Activated CD4-positive, alpha-beta T cell treated with anti-CD3 and anti-CD28 coated beads, Interleukin-2, amount 50 U/mL, for 1 hour (primary cell): Measurements from ENCODE around the gene MRTO4.
A peak's percentile ranks its signal among the peaks of the same experiment; 100 is the strongest.
"Not testable (repeated sequence)": the region's sequence is repeated elsewhere in the genome, so short reads cannot be mapped to it uniquely, and the experiment has no call there.

Experiments used
- DNase-seq: peaks from one replicate; pipeline ENCODE4 v3.0.0-alpha.2; 2020

Gene MRTO4

GRCh38 chr1:19251305-19252196 is at the start of gene MRTO4, which contains the start of gene EMC1:
Gene MRTO4, plus strand, starts transcription at chr1:19251805. Its CDS starts 31 bp downstream, at chr1:19251836.
Gene EMC1, minus strand, starts transcription at chr1:19251524. Its CDS starts 15 bp downstream, at chr1:19251509.
- peak; percentile 87 for DNase-seq

GRCh38 chr1:19202396-19202795 is 49.2 kb upstream of the MRTO4 start:
- DNase-seq, result no peak

GRCh38 chr1:19203440-19203839 is 48.2 kb upstream of the MRTO4 start:
- no peak for DNase-seq

- no peak for DNase-seq
Observed at GRCh38 chr1:19204446-19205266, 46.9 kb upstream of the MRTO4 start.

- no peak for DNase-seq
Observed at GRCh38 chr1:19205403-19205802, 46.2 kb upstream of the MRTO4 start.

GRCh38 chr1:19205845-19206244 is 45.8 kb upstream of the MRTO4 start:
- no peak for DNase-seq

GRCh38 chr1:19206947-19207346 is 44.7 kb upstream of the MRTO4 start:
- no peak for DNase-seq

- no peak for DNase-seq
Observed at GRCh38 chr1:19208710-19209438, 42.7 kb upstream of the MRTO4 start.

- DNase-seq, result no peak
Observed at GRCh38 chr1:19209439-19209989, 42.1 kb upstream of the MRTO4 start.

- peak; percentile 97 for DNase-seq
Observed at GRCh38 chr1:19209990-19210771, 41.4 kb upstream of the MRTO4 start, which contains the start of gene UBR4. Gene UBR4, minus strand, starts transcription at chr1:19210266. Its CDS starts 18 bp downstream, at chr1:19210248.

GRCh38 chr1:19210772-19211549 is 40.6 kb upstream of the MRTO4 start:
- no peak for DNase-seq

- no peak for DNase-seq
Observed at GRCh38 chr1:19212167-19212566, 39.4 kb upstream of the MRTO4 start.

GRCh38 chr1:19213580-19213979 is 38.0 kb upstream of the MRTO4 start:
- DNase-seq, result no peak

- DNase-seq, result not testable (repeated sequence)
Observed at GRCh38 chr1:19216585-19216984, 35.0 kb upstream of the MRTO4 start.

- DNase-seq, result no peak
Observed at GRCh38 chr1:19219451-19219850, 32.2 kb upstream of the MRTO4 start.

GRCh38 chr1:19220080-19220846 is 31.3 kb upstream of the MRTO4 start:
- DNase-seq, result no peak

GRCh38 chr1:19220991-19221390 is 30.6 kb upstream of the MRTO4 start:
- no peak for DNase-seq

- DNase-seq, result no peak
Observed at GRCh38 chr1:19222573-19222972, 29.0 kb upstream of the MRTO4 start.

GRCh38 chr1:19222979-19223824 is 28.4 kb upstream of the MRTO4 start:
- DNase-seq, result no peak
